ENCODE data around the gene ATP8B1.

ATP8B1 gene

GRCh38 chr18:57715073-57715472 is 88.0 kb downstream of the ATP8B1 start:
- no peak for DNase-seq

GRCh38 chr18:57710226-57710625 is 92.9 kb downstream of the ATP8B1 start:
- DNase-seq = peak; percentile 90

GRCh38 chr18:57709335-57709734 is 93.8 kb downstream of the ATP8B1 start:
- DNase-seq = no peak

GRCh38 chr18:57708288-57708687 is 94.8 kb downstream of the ATP8B1 start:
- no peak for DNase-seq

GRCh38 chr18:57705832-57706595 is 97.1 kb downstream of the ATP8B1 start:
- no peak for DNase-seq

GRCh38 chr18:57705011-57705410 is 98.1 kb downstream of the ATP8B1 start:
- no peak for DNase-seq

GRCh38 chr18:57698571-57699276 is 104.4 kb downstream of the ATP8B1 start:
- DNase-seq = no peak

- DNase-seq = no peak
Measured at GRCh38 chr18:57697426-57697825, 105.7 kb downstream of the ATP8B1 start.

GRCh38 chr18:57696271-57696670 is 106.8 kb downstream of the ATP8B1 start:
- DNase-seq = no peak

- DNase-seq = no peak
Measured at GRCh38 chr18:57691363-57691762, 111.8 kb downstream of the ATP8B1 start.

- no peak for DNase-seq
Measured at GRCh38 chr18:57687970-57688369, 115.1 kb downstream of the ATP8B1 start.

GRCh38 chr18:57683470-57683869 is 119.6 kb downstream of the ATP8B1 start:
- DNase-seq = no peak

GRCh38 chr18:57677262-57678211 is 125.6 kb downstream of the ATP8B1 start:
- DNase-seq = no peak

GRCh38 chr18:57674891-57675290 is 128.2 kb downstream of the ATP8B1 start:
- no peak for DNase-seq

- DNase-seq = no peak
Measured at GRCh38 chr18:57670046-57670445, 133.1 kb downstream of the ATP8B1 start.

- DNase-seq = no peak
Measured at GRCh38 chr18:57668021-57668420, 135.1 kb downstream of the ATP8B1 start.

- DNase-seq = peak; percentile 20
Measured at GRCh38 chr18:57666818-57667497, 136.2 kb downstream of the ATP8B1 start.

- no peak for DNase-seq
Measured at GRCh38 chr18:57664568-57665165, 138.4 kb downstream of the ATP8B1 start.

- no peak for DNase-seq
Measured at GRCh38 chr18:57660961-57661360, 142.2 kb downstream of the ATP8B1 start.

GRCh38 chr18:57659460-57660102 is 143.5 kb downstream of the ATP8B1 start:
- no peak for DNase-seq

GRCh38 chr18:57657542-57657941 is 145.6 kb downstream of the ATP8B1 start:
- DNase-seq = no peak

GRCh38 chr18:57655740-57656139 is 147.4 kb downstream of the ATP8B1 start:
- no peak for DNase-seq

All from NCI-H1694 treated with DMSO at 0.1 percent for 48 hours (cell line).